GM12878 (cell line): ENCODE data around the gene KDM4F. TPM values are rescaled to one million over a fixed set of nuclear protein-coding genes. Genes with fewer than 3 reads are reported as not detected.

ENCODE experiments used
- ATAC-seq: fragments of 200-7000 bp; cut with Tn5 transposase; 3 replicates; pipeline ENCODE4 v1.9.1; 2020; ENCODE audit warnings: mild to moderate bottlenecking, moderate library complexity
- BruUV-seq: library from RNA; stranded (reverse); fragments of 400-500 nt; replicated peaks from 2 replicates; lab custom pipeline; 2021; lab: Mats Ljungman, UMichigan
- CTCF ChIA-PET: fragments of 300-600 bp; sonication (Branson Sonifier 250); formaldehyde crosslinking; extraction: SDS; loops from one replicate; lab custom pipeline; 2021; ENCODE audit warnings: inconsistent platforms; lab: Yijun Ruan, JAX
- POLR2A ChIA-PET: fragments of 350-600 bp; formaldehyde crosslinking; extraction: SDS; loops from one replicate; lab custom pipeline; 2021; ENCODE audit warnings: inconsistent platforms; lab: Charles Lee
- RAD21 ChIA-PET: fragments of 300-600 bp; sonication (Branson Sonifier 250); formaldehyde crosslinking; loops from one replicate; lab custom pipeline; 2023; ENCODE audit warnings: antibody characterized with exemption; ENCODE audit not compliant: unreplicated experiment; lab: Charles Lee
- SMC1A ChIA-PET: fragments of 300-600 bp; sonication (Branson Sonifier 250); formaldehyde crosslinking; loops from one replicate; lab custom pipeline; 2023; ENCODE audit not compliant: unreplicated experiment, uncharacterized antibody; lab: Charles Lee
- DNase-seq: peaks from one replicate; pipeline ENCODE4 v3.0.0-alpha.2; 2011; ENCODE audit warnings: low read depth, low spot score
- FAIRE-seq: peaks from 3 replicates; lab custom pipeline; 2011; peaks lifted over from hg19 to GRCh38; lab: Jason Lieb, UNC
- H2AFZ ChIP-seq: 2 replicates; pipeline ENCODE4 v1.6.0; 2011; ENCODE audit warnings: low read depth, low read length, control low read depth; ENCODE audit not compliant: control insufficient read depth
- H3K27ac ChIP-seq: 2 replicates; pipeline ENCODE4 v1.5.1; 2011; ENCODE audit warnings: control low read depth; ENCODE audit not compliant: control insufficient read depth, insufficient read depth
- H3K27me3 ChIP-seq, 2 experiments: replicated peaks in 1 of 2; 2 replicates each; pipeline versions ENCODE4 v1.6.0 to v1.6.1; 2011; ENCODE audit warnings: low read length in 1 of 2; ENCODE audit not compliant: control insufficient read depth in 2 of 2, insufficient read depth in 2 of 2
- H3K36me3 ChIP-seq, 2 experiments: 2 replicates each; pipeline ENCODE4 v1.5.1; 2011; ENCODE audit warnings: low read length in 1 of 2; ENCODE audit not compliant: control insufficient read depth in 2 of 2, insufficient read depth in 2 of 2
- H3K4me1 ChIP-seq: 2 replicates; pipeline ENCODE4 v1.6.1; 2011; ENCODE audit warnings: mild to moderate bottlenecking, low read length, moderate library complexity, mixed read lengths; ENCODE audit not compliant: control insufficient read depth, insufficient read depth
- H3K4me2 ChIP-seq: 2 replicates; pipeline ENCODE4 v1.6.0; 2011; ENCODE audit warnings: control low read depth; ENCODE audit not compliant: control insufficient read depth, insufficient read depth
- H3K4me3 ChIP-seq: fragments of 200-600 bp; sonication (generic); 2 replicates; pipeline ENCODE4 v1.5.1; 2016
- H3K79me2 ChIP-seq: 2 replicates; pipeline ENCODE4 v1.6.0; 2011; ENCODE audit warnings: low read length; ENCODE audit not compliant: control insufficient read depth, insufficient read depth
- H3K9ac ChIP-seq: 2 replicates; pipeline ENCODE4 v1.8.0; 2011; ENCODE audit warnings: low read length, control low read depth, mixed read lengths; ENCODE audit not compliant: control insufficient read depth, insufficient read depth
- H3K9me3 ChIP-seq: replicated peaks from 3 replicates; pipeline ENCODE4 v1.5.1; 2011; ENCODE audit warnings: mild to moderate bottlenecking, low read length; ENCODE audit not compliant: control insufficient read depth, insufficient read depth
- H4K20me1 ChIP-seq: 2 replicates; pipeline ENCODE4 v1.6.0; 2011; ENCODE audit not compliant: control insufficient read depth, insufficient read depth
- ATF7 ChIP-seq: fragments of 450-650 bp; IDR thresholded peaks from 2 replicates; pipeline ENCODE4 v1.6.1; 2016; ENCODE audit warnings: low read depth, mild to moderate bottlenecking
- CREB1 ChIP-seq: IDR thresholded peaks from 2 replicates; pipeline ENCODE4 v1.6.1; 2012; ENCODE audit warnings: low read depth, mild to moderate bottlenecking, inconsistent platforms
- IRF5 ChIP-seq: fragments of 450-650 bp; IDR thresholded peaks from 2 replicates; pipeline ENCODE4 v1.6.1; 2017; ENCODE audit warnings: borderline replicate concordance
- MTA2 ChIP-seq: fragments of 450-650 bp; IDR thresholded peaks from 2 replicates; pipeline ENCODE4 v1.6.1; 2016; ENCODE audit warnings: low read depth, mild to moderate bottlenecking, moderate library complexity
- NRF1 ChIP-seq: conservative IDR thresholded peaks from 2 replicates; pipeline ENCODE4 v1.6.1; 2011; ENCODE audit warnings: mild to moderate bottlenecking, low read depth, low read length, improper control_type of control experiment
- PAX8 ChIP-seq: fragments of 450-650 bp; IDR thresholded peaks from 2 replicates; pipeline ENCODE4 v1.6.1; 2017; ENCODE audit warnings: mild to moderate bottlenecking, moderate library complexity
- PKNOX1 ChIP-seq: fragments of 450-650 bp; IDR thresholded peaks from 2 replicates; pipeline ENCODE4 v1.6.1; 2016; ENCODE audit warnings: mild to moderate bottlenecking
- POU2F2 ChIP-seq: IDR thresholded peaks from 3 replicates; pipeline ENCODE4 v1.6.1; 2011; ENCODE audit warnings: low read depth, mild to moderate bottlenecking, low read length, borderline replicate concordance
- SIX5 ChIP-seq: IDR thresholded peaks from 2 replicates; pipeline ENCODE4 v1.6.1; 2011; ENCODE audit warnings: mild to moderate bottlenecking, low read depth, low read length, moderate library complexity; ENCODE audit not compliant: severe bottlenecking
- SMAD1 ChIP-seq: fragments of 450-650 bp; IDR thresholded peaks from 2 replicates; pipeline ENCODE4 v1.6.1; 2018; ENCODE audit warnings: mild to moderate bottlenecking, low read depth; ENCODE audit not compliant: partially characterized antibody
- WRNIP1 ChIP-seq: IDR thresholded peaks from 2 replicates; pipeline ENCODE4 v1.6.1; 2011; ENCODE audit warnings: low read depth, low read length, improper control_type of control experiment, borderline replicate concordance
- ZBTB11 ChIP-seq: fragments of 450-650 bp; formaldehyde crosslinking; IDR thresholded peaks from 2 replicates; pipeline ENCODE4 v1.5.0; 2022; ENCODE audit warnings: mild to moderate bottlenecking, missing genetic modification characterization
- in situ Hi-C: fragments of 300-500 bp; cut with MboI; formaldehyde crosslinking; loops from 9 replicates; pipeline ENCODE4 v1.14.3; 2018; ENCODE audit warnings: mixed read lengths
- intact Hi-C: fragments of 100-400 bp; cut with micrococcal nuclease; formaldehyde crosslinking; loops from one replicate; pipeline ENCODE4 v1.14.2; 2022; ENCODE audit not compliant: unreplicated experiment
- polyA plus RNA-seq, 11 experiments: library from polyadenylated mRNA; depleted of rRNA in 4 of 11; unstranded in 6 of 11; stranded (reverse) in 5 of 11; fragments of >200 nt; fragmentation: Nextera tagmentation in 4 of 11; fragmentation: Illumina TruSeq in 1 of 11; extraction: Ambion mirVana in 4 of 11; extraction: Trizol in 1 of 11; gene quantifications; 1 replicate in 1 of 11; 2 replicates in 10 of 11; pipeline versions ENCODE4 v1.2.1 to v1.2.3, GENCODE V29; 2011 to 2016; ENCODE audit warnings: inconsistent platforms in 2 of 11, missing spikeins in 2 of 11, low read depth in 1 of 11
- total RNA-seq, 4 experiments: library from RNA; depleted of rRNA in 3 of 4; stranded (reverse); fragments of >200 nt in 3 of 4; fragmentation: Illumina TruSeq in 1 of 4; extraction: Trizol in 1 of 4; gene quantifications; 2 replicates each; pipeline versions ENCODE4 v1.2.1 to v1.2.3, GENCODE V29; 2013 to 2021
- TF ChIP-seq, protein P1 (sequence below): IDR thresholded peaks from 2 replicates; pipeline ENCODE4 v1.6.1; 2011; ENCODE audit warnings: borderline replicate concordance, low read depth, mild to moderate bottlenecking, moderate library complexity, low read length; ENCODE audit not compliant: insufficient read depth, poor library complexity, severe bottlenecking

KDM4F gene
- total and polyA plus RNA-seq, 10 of the 15 experiments (the other 5 are each of a cell fraction or from before 2014, with no cell fraction given), result not detected

- ATAC-seq (no peak), FAIRE-seq (no peak), DNase-seq (no peak)
- Histone ChIP-seq H3K4me1 (0 out of 2 replicates have a peak, but pooled peaks cover 3% of the 10 kb centered on the region), H3K27me3 (no peaks in the 10 kb centered on the region), H3K36me3 (0 out of 4 replicates have a peak, but pooled peaks cover 0 to 4% of the 10 kb centered on the region in 2 experiments), H3K9ac (no peak overlapping the region), H3K9me3 (no peaks in the 10 kb centered on the region), H3K27ac (no peak overlapping the region), H3K4me3 (no peak overlapping the region), H4K20me1 (no peaks in the 10 kb centered on the region), H3K4me2 (no peak overlapping the region), H2AFZ (no peak overlapping the region), H3K79me2 (peaks cover 19% of the 10 kb centered on the region)
- ChIA-PET CTCF (interaction anchor here (0.6 to 14.4 kb wide), 5 partner anchors 11 to 74 kb away, joined by 3 to 459 read pairs (median 64); partner anchors contain the start of gene ENDOD1), SMC1A (interaction anchor here (1.0 to 14.9 kb wide), 6 partner anchors 9 to 77 kb away, joined by 3 to 315 read pairs (median 80); partner anchors contain the start of gene ENDOD1), POLR2A (interaction anchor here (1.3 to 11.1 kb wide), 2 partner anchors 18 to 64 kb away, joined by 4 to 139 read pairs; partner anchors contain the start of gene ENDOD1), RAD21 (interaction anchor here (1.4 to 11.8 kb wide), 5 partner anchors 12 to 76 kb away, joined by 3 to 244 read pairs (median 22); partner anchors contain the start of gene ENDOD1)
- BruUV-seq, result no TSS peak
- in situ Hi-C loops (no loop called here), intact Hi-C loops (no loop called here)
- TF ChIP-seq SMAD1, result no peak
- TF ChIP-seq PKNOX1, result no peak
- TF ChIP-seq ATF7, result no peak
- TF ChIP-seq WRNIP1, result no peak
- no peak for TF ChIP-seq CREB1
- TF ChIP-seq POU2F2, result no peak
- TF ChIP-seq PAX8, result no peak
- TF ChIP-seq, protein P1, sequence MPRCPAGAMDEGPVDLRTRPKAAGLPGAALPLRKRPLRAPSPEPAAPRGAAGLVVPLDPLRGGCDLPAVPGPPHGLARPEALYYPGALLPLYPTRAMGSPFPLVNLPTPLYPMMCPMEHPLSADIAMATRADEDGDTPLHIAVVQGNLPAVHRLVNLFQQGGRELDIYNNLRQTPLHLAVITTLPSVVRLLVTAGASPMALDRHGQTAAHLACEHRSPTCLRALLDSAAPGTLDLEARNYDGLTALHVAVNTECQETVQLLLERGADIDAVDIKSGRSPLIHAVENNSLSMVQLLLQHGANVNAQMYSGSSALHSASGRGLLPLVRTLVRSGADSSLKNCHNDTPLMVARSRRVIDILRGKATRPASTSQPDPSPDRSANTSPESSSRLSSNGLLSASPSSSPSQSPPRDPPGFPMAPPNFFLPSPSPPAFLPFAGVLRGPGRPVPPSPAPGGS, result no peak
- TF ChIP-seq MTA2, result no peak
- TF ChIP-seq IRF5, result no peak
- TF ChIP-seq ZBTB11 (CRISPR knock-in tag), result no peak
- no peak for TF ChIP-seq NRF1
- TF ChIP-seq SIX5, result no peak
These were observed 23.7 kb downstream of the KDM4F start for GRCh38 chr11:95072948-95073347.
